GM08714 (cell line): ENCODE data around the gene ASH1L.
"Not testable (repeated sequence)": the region's sequence is repeated elsewhere in the genome, so short reads cannot be mapped to it uniquely, and the experiment has no call there.

Experiments used
- H3K4me3 ChIP-seq: fragments of 200-500 bp; sonication (Bioruptor generic); 2 replicates; pipeline ENCODE4 v1.5.1; 2014; ENCODE audit warnings: mild to moderate bottlenecking, low read length, inconsistent platforms
- ZNF274 ChIP-seq: IDR thresholded peaks from 2 replicates; pipeline ENCODE4 v1.6.1; 2012; ENCODE audit warnings: mild to moderate bottlenecking, low read depth, low read length

Gene ASH1L

GRCh38 chr1:155455588-155456195 lies 106.9 kb downstream of the ASH1L start:
- TF ChIP-seq ZNF274: no peak
- H3K4me3 ChIP-seq: no peak overlapping the region

DNA sequence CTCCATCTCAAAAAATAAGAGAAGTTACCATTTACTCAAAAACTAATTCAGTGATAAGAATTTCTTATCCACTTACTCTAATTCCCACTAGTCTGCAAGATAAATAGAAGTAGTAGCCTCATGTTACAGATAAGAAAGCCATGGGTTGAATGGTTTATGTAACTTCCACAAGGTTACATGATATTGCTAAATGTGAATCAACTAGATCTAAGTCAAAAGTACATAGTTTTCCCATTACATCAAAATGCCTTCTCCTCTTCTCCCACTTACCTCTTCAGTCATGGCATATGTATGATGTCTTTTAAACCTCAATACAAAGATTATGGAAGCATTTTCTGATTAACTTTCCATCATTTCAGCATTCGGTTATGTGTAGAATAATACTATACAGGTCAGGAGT lies 108.5 kb downstream of the ASH1L start:
- TF ChIP-seq ZNF274: no peak
- H3K4me3 ChIP-seq: no peak overlapping the region

GRCh38 chr1:155453141-155453540 lies 109.5 kb downstream of the ASH1L start:
- TF ChIP-seq ZNF274: no peak
- no peak overlapping the region for H3K4me3 ChIP-seq

GRCh38 chr1:155451199-155451598 lies 111.4 kb downstream of the ASH1L start:
- no peak overlapping the region for H3K4me3 ChIP-seq
- no peak for TF ChIP-seq ZNF274

DNA sequence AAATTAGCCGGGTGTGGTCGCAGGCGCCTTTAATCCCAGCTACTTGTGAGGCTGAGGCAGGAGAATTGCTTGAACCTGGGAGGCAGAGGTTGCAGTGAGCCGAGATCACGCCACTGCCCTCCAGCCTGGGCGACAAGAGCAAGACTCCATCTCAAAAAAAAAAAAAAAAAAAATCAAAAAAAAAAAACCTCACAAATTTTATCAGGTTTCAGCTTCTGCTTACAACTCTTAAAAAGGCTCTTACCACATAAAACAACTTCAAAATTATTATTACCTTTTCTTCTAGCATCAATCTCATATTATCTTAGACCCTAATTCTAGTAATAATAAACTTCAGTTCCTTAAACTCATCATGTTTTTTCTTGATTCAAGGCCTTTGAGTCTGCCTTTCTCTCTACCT lies 120.2 kb downstream of the ASH1L start:
- not testable (repeated sequence) for H3K4me3 ChIP-seq

DNA sequence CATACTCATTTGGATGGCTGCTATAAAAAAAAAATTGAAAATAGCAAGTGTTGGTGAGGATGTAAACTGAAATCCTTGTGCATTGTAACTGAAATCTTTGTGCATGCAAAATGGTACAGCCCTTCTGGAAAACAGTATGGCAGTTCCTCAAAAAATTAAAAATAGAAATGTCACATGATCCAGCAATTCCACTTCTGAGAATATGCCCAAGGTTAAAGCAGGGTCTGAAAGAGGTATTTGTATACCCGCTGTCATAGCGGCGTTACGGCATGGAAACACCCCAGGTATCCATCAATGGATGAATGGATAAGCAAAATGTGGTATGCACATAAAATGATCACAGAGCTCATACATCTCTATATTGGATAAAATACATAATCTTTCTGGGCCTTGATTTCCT lies 125.2 kb downstream of the ASH1L start:
- no peak overlapping the region for H3K4me3 ChIP-seq
- TF ChIP-seq ZNF274: no peak

DNA sequence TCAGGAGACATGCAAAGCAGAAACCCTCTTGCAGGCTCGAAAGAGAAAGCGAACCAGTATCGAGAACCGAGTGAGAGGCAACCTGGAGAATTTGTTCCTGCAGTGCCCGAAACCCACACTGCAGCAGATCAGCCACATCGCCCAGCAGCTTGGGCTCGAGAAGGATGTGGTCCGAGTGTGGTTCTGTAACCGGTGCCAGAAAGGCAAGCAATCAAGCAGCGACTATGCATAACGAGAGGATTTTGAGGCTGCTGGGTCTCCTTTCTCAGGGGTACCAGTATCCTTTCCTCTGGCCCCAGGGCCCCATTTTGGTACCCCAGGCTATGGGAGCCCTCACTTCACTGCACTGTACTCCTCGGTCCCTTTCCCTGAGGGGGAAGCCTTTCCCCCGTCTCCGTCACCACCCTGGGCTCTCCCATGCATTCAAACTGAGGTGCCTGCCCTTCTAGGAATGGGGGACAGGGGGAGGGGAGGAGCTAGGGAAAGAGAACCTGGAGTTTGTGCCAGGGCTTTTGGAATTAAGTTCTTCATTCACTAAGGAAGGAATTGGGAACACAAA lies 128.7 kb downstream of the ASH1L start:
- not testable (repeated sequence) for H3K4me3 ChIP-seq

GRCh38 chr1:155433128-155433830 lies 129.3 kb downstream of the ASH1L start:
- H3K4me3 ChIP-seq: not testable (repeated sequence)

DNA sequence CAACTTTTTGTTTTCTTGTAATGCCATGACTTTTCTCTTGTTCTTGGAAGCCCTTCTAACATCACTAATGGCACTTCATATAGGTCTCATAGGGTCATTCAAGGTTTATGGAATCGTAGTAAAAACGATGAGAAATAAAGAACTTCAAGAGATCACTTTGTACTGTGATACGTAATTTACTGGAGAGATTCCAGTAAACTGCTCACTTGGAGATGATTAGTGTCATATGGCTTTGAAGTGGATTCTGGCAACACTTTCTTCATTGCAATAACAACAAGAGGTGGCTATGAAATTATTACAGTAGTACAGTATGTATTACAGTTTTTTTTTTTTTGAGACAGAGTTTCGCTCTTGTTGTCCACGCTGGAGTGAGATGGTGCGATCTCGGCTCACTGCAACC lies 138.5 kb downstream of the ASH1L start:
- H3K4me3 ChIP-seq: no peak overlapping the region
- no peak for TF ChIP-seq ZNF274

DNA sequence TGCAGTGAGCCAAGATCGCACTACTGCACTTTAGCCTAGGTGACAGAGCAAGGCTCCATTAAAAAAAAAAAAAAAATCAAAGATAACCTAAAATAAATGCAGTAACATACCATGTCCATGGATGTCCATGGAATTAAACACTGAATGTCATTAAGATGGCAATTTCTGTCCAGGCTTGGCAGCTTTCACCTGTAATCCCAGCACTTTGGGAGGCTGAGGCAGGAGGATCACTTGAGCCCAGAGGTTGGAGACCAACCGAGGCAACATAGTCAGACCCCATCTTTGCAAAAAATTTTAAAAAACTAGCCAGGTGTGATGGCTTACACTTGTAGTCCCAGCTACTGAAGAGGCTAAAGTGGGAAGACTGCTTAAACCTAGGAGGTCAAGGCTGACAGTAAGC lies 141.8 kb downstream of the ASH1L start:
- TF ChIP-seq ZNF274: no peak
- H3K4me3 ChIP-seq: no peak overlapping the region

GRCh38 chr1:155411840-155412239 lies 150.8 kb downstream of the ASH1L start:
- H3K4me3 ChIP-seq: not testable (repeated sequence)

DNA sequence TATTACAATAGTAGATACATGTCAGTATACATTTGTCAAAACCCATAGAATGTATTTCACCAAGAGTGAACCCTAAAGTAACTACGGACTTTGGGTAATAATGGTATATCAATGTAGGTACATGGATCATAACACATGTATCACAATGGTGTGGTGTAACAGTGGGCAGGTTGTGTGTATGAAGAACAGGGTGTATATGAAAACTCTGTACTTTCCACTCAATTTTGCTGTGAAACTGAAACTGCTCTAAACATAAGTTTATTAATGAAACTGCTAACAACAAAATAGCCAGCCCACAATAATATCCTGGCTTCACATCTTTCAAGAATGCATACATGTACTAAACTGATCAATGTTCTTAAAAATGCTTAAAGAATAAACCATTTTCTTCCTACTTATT lies 151.7 kb downstream of the ASH1L start:
- no peak for TF ChIP-seq ZNF274
- no peak overlapping the region for H3K4me3 ChIP-seq

GRCh38 chr1:155396874-155397476 lies 165.6 kb downstream of the ASH1L start:
- no peak overlapping the region for H3K4me3 ChIP-seq
- no peak for TF ChIP-seq ZNF274

- no peak overlapping the region for H3K4me3 ChIP-seq
- TF ChIP-seq ZNF274: no peak
These were observed 169.6 kb downstream of the ASH1L start for GRCh38 chr1:155392898-155393411.

DNA sequence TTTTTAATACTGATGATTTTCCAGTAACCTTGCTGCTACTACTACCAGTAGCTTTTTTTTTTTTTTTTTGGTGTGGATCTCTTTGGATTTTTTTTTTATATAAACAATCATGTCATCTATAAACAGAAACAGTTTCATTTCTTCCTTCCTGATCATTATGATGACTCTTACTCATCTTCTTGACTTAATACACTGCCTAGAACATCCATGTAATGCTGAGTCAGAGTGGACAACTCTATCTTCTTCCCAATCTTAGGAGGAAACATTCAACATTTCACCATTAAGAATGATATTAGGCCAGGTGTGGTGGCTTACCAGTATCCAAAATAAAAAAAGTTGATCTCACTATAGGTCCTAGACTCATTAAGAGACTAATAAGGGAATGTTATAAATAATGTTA lies 172.8 kb downstream of the ASH1L start:
- TF ChIP-seq ZNF274: no peak
- no peak overlapping the region for H3K4me3 ChIP-seq

- not testable (repeated sequence) for H3K4me3 ChIP-seq
These were observed 176.8 kb downstream of the ASH1L start for GRCh38 chr1:155385836-155386235.
